T1000 (cell line): Measurements from ENCODE around the gene ZC3H11A.
"Not testable (repeated sequence)": the region's sequence is repeated elsewhere in the genome, so short reads cannot be mapped to it uniquely, and the experiment has no call there.

Experiments
- DNase-seq: peaks from one replicate; lab custom pipeline; 2025; ENCODE audit warnings: mixed read lengths; lab: John Stamatoyannopoulos, UW

ZC3H11A gene

DNA sequence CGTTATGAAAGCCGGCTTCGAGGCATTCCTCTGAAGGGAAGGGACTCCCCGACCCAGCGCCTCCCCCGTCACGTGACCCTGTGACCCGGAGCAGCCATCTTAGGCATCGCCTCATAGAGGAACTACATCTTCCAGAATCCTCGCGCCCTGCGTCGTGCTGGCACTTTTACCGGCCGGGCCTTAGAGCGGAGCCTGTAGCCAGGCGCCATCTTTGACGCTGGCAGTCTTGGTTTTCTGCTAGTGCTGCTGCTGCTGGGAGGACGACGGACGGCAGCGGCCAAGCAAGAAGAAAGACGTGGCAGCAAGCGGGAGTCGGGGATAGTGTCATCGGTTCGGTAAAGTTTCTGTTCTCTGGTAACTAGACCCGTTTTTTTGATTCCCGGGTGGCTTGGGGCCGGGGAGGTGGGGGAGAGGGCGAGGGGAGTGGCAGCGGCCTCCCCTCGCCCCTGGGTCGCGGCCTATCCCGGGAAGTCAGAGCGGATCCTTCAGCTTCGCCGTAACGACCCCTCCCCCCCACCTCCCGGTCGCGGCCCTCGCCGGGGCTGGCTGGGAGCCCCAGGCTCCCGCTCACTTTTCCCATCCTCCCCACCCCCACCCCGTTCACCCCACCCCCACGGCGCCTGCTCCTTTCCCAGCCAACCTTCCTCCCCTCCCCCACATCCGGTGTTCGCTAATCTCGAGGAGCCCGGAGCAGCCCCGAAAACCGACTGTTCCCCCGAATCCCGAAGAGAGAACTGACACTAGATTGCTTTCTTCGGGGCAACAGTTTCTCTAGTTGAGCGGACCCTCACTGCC lies at the start of gene ZC3H11A, which contains the start of gene ZBED6:
Gene ZC3H11A, plus strand, starts transcription at position 183 of the 795 bp plus-strand sequence. CDS start 21,448 bp downstream, outside the sequence.
Gene ZBED6, plus strand, starts transcription at position 183 of the 795 bp plus-strand sequence. CDS start 1,900 bp downstream, outside the sequence.
- DNase-seq: peak; percentile 97

DNA sequence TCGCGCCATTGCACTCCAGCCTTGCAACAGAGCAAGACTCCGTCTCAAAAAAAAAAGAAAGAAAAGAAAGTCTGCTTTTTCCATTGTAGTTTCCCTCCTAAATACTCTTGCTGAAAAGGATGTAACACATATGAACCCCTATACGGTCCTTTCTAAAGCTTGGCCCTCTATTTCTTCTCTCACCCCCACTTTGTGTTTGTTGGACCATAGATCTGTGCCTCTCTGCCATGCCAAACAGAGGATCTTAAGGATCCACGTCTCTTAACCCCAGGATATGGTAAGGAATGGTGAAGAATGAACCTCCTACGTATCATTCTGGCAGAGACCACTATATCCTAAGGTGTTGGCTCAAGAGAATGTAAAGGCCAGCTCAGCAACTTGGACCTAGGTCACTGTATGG lies 49.1 kb upstream of the ZC3H11A start:
- no peak for DNase-seq

DNA sequence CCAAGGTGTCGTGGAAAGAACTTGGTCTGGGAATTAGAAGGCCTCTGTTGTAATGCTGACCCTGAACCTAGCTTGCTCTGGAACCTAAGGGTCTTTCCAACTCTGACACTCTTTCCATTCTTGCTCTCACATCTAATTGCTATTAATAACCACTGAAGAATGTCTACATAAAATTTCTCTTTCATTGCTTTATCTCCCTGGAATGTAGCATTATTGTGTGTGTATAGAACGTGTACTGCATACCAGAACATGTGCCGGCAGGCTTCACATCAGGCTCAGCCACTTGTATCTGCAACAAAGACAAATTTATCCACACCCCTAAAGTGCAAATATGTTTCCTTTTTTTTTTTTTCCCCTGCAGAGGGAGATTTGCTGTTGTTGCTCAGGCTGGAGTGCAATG lies 44.4 kb upstream of the ZC3H11A start:
- DNase-seq: no peak

DNA sequence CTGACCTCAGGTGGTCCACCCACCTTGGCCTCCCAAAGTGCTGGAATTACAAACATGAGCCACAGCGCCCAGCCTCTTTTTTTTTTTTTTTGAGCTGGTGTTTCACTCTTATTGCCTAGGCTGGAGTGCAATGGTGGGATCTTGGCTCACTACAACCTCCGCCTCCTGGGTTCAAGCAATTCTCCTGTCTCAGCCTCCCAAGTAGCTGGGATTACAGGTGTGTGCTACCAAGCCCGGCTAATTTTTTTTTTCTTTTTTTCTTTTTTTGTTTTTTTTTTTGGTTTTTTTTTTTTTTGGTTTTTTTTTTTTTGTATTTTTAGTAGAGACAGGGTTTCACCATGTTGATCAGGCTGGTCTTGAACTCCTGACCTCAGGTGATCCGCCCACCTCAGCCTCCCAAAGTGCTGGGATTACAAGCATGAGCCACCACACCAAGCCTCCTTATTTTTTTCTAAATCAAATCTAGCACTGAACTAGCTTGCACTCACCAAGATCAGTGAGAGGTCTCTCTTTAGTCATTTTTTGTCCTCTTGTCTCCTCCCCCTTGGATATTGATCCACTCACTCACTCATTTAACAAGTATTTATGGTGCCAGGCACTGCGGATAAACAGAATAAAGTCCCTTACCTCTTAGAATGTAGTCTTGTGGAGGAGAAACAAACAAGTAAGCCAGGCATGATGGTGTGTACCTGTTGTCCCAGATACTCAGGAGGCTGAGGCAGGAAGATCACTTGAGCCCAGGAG lies 43.6 kb upstream of the ZC3H11A start:
- DNase-seq: not testable (repeated sequence)

DNA sequence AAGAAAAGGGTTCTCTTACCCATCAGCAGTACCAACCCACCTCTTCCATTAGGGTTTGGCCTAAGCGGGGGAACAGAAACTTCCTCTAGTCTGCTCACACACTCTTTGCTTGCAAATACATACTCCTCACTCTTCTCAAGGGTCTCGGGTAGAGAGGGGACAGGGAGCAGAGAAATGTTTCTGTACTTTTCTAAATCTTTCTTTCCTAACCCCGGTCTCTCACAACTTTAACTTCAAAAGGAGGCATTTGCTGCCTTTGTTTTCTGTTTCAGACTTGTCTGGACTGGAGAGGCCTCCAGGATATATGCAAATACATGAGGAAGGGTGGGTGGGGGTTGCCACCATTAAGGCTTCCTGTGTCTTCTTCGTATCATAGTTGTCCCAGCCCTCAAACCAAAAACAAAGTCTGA lies 41.0 kb upstream of the ZC3H11A start:
- DNase-seq: no peak

DNA sequence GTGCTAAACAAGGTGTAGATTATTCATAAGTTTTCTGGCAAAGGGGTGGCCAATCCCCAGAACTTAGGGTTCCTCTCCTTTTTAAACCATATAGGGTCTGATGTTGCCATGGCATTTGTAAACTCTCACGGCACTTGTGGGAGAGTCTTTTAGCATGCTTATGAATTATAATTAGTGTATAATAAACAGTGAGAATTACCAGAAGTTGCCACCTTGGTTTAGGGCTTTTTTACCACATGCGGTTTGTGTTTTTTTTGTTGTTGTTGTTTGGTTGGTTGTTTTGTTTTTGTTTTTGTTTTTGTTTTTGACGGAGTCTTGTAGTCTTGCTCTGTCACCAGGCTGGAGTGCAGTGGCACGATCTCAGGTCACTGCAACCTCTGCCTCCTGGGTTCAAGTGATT lies 39.4 kb upstream of the ZC3H11A start:
- DNase-seq: no peak

DNA sequence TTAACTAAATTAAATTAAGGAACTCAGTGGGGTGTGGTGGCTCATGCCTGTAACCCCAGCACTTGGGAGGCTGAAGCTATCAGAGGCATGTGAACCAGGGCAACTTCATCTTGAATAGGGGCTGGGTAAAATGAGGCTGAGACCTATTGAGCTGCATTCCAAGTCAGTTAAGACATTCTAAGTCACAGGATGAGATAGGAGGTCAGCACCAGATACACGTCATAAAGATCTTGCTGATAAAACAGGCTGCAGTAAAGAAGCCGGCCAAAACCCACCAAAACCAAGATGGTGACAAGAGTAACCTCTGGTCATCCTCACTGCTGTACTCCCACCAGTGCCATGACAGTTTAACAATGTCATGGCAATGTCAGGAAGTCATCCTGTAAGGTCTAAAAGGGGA lies 36.7 kb upstream of the ZC3H11A start:
- not testable (repeated sequence) for DNase-seq

DNA sequence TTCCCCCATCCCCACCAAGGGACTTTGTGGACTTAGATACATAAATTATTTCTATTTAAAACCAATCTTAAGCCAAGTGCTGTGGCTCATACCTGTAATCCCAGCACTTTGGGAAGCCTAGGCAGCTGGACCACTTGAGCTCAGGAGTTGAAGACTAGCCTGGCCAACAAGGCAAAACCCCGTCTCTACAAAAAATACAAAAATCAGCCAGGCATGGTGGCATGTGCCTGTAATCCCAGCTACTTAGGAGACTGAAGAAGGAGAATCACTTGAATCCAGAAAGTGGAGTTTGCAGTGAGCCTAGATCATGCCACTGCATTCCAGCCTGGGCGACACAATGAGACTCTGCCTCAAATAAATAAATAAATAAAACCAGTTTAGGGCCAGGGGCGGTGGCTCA lies 34.9 kb upstream of the ZC3H11A start:
- no peak for DNase-seq

DNA sequence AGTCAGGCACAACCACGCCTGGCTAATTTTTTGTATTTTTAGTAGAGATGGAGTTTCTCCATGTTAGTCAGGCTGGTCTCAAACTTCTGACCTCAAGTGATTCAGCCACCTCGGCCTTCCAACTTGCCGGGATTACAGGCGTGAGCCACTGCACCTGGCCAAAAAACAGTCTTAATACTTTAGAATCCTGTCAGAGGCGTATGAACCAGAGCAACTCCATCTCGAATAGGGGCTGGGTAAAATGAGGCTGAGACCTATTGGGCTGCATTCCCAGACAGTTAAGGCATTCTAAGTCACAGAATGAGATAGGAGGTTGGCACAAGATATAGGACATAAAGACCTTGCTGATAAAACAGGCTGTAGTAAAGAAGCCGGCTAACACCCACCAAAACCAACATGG lies 33.5 kb upstream of the ZC3H11A start:
- DNase-seq: not testable (repeated sequence)

DNA sequence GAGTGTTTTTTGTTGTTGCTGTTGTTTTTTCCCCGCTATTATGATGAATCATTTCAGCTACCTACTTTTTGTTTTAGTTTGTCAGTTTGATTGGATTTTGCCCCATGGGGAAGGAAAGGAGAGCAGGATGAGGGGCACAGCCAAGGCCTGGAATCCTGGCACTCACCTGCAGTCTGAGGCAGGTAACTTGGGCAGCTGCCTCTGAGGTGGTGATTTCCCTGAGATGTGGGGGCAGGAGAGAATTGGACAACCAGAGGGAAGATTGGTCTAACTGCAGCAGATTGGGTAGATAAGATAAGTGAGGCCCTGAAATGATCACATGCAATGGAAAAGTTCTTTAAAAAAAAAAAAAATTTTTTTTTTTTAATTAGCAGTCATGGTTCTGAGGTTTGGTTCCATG lies 31.9 kb upstream of the ZC3H11A start:
- no peak for DNase-seq

DNA sequence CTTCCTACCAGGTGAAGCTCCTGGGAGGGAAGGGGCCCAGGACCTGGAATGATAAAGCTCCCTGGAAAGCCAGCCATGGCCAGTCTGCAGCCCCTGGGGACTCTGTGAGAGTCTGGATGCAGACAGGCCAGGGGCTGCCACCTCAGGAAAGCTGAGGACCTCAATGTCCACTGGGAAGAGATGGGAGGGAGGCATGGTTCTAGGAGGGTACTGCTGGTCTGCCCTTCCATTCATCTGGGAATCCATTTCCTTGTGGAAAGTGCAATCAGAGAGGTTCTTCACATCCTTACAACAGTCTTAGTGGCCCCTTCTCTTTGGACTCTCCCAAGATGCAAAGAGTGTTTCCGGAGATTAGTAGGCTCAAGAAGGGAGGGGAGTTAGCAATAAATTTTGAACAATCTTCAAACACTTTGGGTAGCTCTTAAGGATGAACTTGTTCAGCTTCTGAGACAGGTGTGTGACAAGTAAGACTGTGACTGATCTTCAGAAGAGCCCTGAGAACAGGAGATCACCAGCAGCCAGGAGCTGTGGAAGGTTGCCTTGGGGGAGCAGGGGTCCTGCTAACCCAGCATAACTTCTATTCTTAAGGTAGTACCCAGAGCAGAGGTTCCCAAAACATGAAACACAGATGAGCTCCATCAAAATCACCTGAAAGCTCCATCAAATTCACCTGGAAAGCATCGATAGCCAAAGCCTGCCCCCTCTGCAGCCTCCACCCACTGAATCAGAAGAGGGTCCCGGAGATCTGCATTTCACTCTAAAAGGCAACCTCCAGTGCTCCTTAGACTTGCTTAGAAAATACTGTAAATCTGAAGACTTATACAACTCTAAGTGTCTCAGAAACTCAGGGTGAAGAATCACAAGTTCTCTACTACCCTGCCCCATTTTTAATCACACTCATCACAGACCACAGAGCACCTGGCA lies 31.1 kb upstream of the ZC3H11A start:
- no peak for DNase-seq

DNA sequence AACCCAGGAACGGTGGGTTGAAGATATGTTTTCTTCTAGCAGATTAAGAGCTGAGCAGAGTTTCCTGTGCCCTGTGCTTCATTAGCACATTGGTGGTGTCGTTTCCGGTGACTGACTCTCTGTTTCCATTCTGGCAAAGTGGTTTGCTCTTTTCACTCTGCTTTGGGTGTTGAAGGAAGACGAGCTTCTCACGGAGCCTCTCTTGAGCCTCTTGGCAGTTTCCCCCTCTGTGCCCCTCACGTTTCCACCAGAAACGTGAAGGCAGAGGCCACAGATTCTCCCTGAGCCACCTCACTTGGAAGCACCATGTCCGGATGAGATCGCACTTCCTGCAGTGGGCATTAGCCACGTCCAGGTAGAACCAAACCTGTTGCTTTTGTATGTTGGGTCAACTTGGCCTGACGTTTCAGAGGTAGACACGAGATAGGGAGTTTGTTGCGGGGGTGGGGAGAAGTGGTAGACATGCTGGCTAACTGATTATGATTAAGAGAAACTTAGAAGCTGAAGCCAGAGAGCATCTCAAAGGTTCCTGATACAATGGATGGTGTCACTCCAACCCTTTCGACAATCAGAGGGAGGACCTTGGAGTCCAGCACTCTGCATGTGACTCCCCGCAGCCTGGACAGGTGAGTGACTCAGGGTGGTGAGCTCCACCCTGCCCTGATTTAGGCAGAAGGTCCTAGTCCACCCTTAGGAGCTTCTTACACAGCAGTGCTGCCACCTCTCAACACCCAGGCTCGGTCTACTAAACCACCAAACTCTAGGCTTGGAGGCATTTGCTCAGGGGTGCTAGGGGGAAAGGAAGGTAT lies 30.2 kb upstream of the ZC3H11A start, which contains the start of gene LAX1:
Gene LAX1, plus strand, starts transcription at position 155 of the 809 bp plus-strand sequence. Its CDS starts 383 bp downstream, at position 538.
- no peak for DNase-seq

DNA sequence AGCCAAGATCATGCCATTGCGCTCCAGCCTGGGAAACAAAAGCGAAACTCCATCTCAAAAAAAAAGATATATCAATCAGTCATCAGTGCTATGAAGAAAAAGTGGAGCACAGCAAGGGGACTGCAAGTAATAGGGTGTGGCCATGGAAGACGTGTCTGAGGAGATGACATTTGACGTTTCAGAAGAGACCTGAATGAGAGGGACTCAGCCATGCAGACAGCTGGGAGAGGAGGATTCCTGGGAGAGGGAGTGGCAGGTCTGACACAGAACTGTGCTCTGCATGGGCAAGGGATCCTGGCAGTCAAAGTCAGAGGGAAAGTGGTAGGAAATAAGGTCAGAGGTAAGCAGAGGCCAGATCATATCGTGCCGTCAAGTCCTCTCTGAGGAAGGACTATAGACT lies 27.2 kb upstream of the ZC3H11A start:
- DNase-seq: no peak

DNA sequence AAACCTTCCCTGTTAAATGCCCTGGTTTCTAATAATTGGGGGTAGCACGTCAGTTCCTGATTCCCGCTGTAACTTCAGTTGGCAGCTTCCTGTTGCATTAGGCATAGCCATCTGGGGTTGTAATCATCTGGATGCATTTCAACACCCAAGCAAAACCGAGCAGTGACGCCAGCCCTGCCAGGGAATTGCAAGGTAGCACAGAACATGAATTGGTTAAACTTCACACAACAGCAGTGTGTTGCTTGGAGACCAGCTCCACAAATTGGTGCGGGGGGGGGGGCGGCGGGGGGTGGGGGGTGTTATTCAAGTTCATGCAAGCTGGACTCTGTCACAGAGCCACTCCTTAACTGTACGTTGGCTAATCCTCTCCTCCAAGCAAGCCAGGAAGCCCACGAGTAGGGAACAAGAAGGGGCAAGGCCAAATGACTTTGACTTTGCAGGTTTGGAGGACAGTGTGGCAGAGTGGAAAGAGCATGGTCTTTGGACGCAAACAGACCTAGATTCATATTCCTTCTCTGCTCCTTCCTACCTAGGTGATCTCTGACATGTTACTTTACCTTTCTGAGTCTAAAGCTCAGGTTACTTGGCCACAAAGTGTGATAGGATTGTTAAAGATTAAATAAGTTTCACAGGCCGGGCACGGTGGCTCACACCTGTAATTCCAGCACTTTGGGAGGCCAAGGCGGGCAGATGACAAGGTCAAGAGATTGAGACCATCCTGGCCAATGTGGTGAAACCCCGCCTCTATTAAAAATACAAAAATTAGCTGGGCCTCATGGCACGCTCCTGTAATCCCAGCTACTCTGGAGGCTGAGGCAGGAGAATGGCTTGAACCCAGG lies 25.7 kb upstream of the ZC3H11A start:
- no peak for DNase-seq

DNA sequence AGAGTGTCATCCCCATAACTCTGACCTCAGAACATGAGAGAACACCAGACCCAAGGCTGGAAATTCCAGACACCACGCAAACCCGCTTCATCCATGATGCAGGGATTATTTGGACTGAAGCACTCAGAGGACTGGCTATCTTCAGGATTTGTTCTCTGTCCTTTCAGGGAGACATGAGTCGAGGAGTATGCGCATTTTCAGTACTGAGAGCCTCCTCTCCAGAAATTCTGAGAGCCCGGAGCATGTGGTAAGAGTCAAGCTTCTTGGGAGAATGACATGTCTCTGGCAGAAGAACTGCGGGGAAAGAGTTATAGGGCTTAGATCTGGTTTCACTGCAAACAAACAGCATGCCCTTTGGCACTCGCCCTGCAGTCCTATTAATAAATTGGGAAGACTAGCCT lies 23.5 kb upstream of the ZC3H11A start:
- DNase-seq: no peak

DNA sequence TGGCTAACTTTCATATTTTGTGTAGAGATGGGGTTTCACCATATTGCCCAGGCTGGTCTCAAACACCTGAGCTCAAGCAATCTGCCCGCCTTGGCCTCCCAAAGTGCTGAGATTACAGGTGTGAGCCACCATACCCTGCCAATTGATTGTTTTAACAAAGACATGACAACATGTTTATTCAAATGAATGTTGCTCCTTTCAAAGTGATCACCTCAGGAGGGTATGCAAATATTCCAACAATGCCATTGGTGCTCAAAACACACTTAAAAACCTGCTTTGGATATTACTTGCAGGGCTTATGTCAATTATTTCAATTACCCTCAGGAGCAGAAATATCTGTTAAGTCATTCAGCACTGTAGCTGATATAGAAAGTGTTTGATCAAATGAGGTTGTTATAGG lies 22.6 kb upstream of the ZC3H11A start:
- no peak for DNase-seq

DNA sequence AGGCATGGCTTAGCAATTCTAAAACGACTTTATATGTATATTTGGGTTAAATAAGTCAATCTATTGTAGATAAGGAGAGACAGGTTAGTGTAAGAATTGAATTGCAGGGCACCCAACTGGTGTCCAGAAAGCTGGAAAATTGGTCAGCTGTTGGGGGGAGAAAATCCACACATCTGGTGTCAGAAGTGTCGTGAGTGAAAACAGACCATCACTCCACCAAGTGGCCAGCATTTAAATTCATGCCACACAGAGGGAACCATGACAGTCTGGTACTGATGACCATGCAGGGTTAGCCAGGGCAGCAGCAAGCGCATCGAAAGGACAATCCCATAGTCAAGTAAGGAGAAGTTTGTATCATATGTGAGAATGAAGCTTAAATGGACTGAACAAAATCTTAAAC lies 18.8 kb upstream of the ZC3H11A start:
- DNase-seq: no peak

DNA sequence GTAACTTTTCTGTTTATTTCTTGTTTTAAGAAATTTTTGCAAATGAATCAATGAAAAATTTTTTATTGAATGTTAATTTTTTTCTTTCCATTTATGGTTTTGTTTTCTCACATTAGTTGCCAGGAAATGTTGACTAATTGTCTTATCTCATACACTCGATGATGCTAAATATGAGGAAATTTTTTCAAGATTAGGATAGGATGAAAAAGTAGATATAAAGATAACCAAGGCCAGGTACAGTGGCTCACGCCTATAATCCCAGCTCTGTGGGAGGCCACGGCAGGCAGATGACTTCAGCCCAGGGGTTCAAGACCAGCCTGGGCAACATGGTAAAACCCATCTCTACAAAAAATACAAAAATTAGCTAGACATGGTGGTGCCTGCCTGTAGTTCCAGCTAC lies 17.8 kb upstream of the ZC3H11A start:
- DNase-seq: no peak

DNA sequence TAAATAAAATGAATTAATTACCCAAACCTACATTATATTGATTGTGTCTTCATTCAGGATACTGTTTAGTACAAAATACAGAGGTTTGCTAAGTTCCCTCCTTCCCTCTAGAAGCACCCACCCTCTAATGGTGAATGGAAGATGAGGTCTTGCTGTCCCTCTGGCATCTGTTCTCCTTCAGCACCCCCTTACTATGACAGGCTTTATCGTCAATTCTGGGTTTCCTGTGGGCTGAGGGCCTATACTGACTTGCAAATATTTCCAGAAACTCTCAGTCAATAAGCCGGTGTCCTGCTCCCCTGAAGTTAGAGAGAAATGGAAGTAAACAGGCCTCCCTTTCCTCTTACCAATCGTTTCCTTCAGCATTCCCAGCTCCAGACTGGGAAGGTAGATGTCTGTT lies 17.3 kb upstream of the ZC3H11A start:
- DNase-seq: no peak

DNA sequence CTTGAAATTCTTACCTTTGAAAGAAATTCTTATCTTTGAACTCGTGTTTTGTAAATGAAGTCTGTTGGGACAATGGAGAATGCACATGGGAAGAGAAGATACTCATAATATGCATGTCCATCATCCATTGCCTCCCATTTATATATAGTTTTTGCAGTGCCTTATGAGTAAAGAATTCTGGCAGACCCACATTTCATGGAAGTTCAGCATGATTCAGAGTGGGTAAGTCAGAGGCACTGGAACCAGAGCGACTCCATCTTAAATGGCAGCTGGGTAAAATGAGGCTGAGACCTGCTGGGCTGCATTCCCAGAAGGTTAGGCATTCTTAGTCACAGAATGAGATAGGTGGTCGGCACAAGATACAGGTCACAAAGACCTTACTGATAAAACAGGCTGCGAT lies 16.6 kb upstream of the ZC3H11A start:
- DNase-seq: no peak
